Activated gamma-delta T cell (primary cell): Measurements from ENCODE around the gene KLHDC1.
"Not testable (repeated sequence)": the region's sequence is repeated elsewhere in the genome, so short reads cannot be mapped to it uniquely, and the experiment has no call there.

Source experiments
- DNase-seq: peaks from one replicate; lab custom pipeline; 2025; lab: John Stamatoyannopoulos, UW

Gene KLHDC1

DNA sequence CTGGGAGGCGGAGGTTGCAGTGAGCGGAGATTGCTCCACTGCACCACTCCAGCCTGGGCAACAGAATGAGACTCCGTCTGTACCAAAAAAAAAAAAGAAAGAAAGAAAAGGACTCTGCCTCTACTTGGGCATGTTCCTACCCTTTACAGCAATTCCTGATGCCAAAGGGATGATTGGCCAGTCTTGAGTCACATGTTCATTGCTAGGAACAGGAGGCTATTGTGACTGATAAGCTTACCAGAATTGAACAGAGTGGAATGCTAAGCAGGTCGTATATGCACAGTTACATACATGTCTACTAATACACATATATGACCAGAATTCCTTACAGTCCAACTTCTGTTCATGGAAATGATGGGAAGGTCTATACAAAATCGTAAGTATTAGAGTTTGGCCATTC, 34.3 kb downstream of the KLHDC1 start:
- DNase-seq = no peak

- no peak for DNase-seq
Observed at GRCh38 chr14:49732896-49733295, 40.0 kb downstream of the KLHDC1 start.

GRCh38 chr14:49733836-49734235, 40.9 kb downstream of the KLHDC1 start:
- DNase-seq = no peak

- DNase-seq = not testable (repeated sequence)
Observed at GRCh38 chr14:49735669-49736068, 42.7 kb downstream of the KLHDC1 start.

DNA sequence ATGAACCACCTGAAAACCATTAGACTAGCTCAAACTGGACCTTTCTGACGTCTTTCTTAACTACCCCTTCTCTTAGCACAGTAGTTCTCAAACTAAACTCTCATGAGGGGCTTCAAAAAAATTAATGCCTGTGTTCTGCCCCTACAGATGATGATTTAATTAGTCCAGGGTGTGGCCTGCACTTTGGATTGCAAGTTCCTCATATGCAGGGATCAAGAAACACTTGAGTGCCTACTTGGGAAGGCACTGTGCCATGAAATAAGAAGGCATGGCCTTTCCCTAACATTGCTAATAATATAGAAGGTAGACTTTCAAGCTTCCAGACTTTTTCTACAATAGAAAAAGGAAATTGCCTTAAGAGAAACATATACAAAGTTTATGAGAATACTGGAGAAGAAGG, 52.3 kb downstream of the KLHDC1 start:
- no peak for DNase-seq

GRCh38 chr14:49746476-49746875, 53.6 kb downstream of the KLHDC1 start:
- DNase-seq = not testable (repeated sequence)

DNA sequence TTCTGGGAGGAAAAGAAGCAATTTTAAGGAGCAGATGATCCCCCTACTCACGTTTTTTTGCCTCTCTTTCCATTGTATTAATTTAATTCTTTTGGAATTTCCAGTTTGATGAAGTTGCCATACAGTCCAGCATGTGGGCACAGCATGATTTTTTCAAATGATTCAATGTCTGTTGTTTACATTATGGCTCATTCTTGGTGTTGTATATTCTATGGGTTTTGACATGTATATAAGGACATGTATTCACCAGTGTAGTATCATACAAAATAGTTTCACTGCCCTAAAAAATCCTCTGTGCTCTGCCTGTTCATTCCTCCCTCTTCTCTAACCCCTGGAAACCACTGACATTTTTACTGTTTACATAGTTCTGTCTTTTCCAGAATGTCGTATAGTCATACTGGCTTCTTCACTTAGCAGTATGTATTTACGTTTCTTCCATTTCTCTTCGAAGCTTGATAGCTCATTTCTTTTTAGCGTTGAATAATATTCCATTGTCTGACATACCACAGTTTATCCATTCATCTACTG, 61.7 kb downstream of the KLHDC1 start:
- no peak for DNase-seq

GRCh38 chr14:49755378-49755777, 62.5 kb downstream of the KLHDC1 start:
- no peak for DNase-seq

DNA sequence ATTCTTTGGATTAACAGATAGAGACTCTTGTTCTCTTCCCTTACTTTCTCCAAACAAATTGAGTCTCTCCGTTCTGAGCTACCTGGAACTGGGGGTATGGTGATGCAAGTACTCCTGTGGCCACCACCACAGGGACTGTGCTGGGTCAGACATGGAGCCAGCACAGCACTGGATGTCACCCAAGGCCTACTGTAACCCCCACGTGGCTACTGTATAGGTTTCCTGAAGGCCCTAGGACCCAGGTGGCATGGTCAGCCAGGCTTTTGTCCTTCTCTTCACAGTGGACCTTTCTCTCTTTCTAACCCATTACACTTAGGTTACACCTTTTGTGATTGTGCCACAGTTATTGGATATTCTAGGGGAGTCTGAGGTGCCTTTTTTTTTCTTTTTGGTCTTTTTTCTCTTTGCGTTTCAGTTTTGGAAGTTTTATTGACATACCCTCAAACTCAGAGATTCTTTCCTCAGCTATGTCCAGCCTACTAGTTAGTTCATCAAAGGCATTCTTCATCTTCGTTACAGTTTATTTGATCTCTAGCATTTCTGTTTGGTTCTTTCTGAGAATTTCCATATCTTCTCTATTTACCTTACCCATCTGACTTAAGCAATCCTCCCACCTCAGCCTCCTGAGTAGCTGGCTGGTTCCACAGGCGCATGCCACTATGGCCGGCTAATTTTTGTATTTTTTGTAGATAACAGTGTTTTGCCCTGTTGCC, 69.1 kb downstream of the KLHDC1 start:
- DNase-seq = no peak

- no peak for DNase-seq
Observed at GRCh38 chr14:49766839-49767238, 73.9 kb downstream of the KLHDC1 start.

- no peak for DNase-seq
Observed at GRCh38 chr14:49767270-49767570, 74.3 kb downstream of the KLHDC1 start.

GRCh38 chr14:49767571-49768300, 74.8 kb downstream of the KLHDC1 start, which contains the start of gene KLHDC2:
KLHDC2 (plus strand) TSS chr14:49768153; CDS start chr14:49768469, 316 bp downstream.
- DNase-seq = peak; percentile 86

DNA sequence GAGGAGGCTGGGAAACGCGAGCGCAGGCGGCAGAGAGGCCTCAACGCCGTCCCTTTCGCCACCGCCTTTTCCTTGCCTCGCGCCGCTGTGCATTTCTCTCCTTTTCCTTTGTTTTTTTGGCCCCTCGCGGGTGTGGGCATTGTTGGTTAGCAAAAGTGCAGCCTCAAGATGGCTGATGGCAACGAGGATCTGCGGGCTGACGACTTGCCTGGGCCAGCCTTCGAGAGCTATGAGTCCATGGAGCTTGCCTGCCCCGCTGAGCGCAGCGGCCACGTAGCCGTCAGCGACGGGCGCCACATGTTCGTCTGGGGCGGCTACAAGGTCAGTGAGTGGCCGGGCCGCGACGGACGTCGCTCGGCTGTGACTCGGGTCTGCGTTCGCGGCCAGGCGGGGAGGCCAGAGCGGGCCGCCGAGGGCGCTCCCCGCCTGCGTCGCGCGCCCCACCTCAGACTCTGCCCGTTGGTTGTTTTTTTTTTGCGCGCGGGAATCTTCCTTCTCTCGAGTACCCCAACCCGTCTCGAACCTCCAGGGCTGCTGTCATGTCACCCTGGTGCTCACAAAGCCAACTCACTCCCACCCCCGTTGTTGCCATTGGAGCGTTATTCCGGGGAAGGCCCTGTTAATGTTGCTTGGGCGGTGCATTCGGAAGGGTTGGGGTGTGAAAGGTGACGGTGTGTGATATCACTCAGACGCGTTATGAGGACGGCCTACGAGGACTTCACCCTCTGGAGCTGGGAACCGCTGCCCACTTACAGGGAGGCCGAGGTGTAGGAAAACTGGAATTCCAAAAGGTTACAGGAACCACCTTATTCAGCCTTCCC, 75.6 kb downstream of the KLHDC1 start:
- DNase-seq = peak; percentile 28

DNA sequence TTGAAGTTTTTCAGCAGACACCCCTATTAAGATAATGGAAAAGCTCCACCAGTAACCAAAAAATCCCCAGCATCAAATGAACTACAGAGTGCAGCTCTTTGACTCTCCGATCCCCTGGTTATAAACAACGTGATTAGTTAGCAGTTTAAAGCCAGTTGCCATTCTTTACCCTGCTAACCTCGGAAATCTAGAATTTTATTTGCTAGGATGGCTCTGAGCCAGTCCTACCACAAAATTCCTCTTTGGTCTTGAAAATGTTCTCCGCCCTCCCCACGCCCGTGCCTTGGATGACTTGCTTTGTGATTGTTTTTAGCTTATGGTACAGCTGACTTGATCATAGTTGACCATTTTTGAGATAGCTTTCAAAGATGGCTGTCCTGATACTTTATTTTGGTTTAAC, 76.3 kb downstream of the KLHDC1 start:
- no peak for DNase-seq

GRCh38 chr14:49769581-49770211, 76.8 kb downstream of the KLHDC1 start:
- no peak for DNase-seq

- DNase-seq = no peak
Observed at GRCh38 chr14:49770212-49770817, 77.4 kb downstream of the KLHDC1 start.

DNA sequence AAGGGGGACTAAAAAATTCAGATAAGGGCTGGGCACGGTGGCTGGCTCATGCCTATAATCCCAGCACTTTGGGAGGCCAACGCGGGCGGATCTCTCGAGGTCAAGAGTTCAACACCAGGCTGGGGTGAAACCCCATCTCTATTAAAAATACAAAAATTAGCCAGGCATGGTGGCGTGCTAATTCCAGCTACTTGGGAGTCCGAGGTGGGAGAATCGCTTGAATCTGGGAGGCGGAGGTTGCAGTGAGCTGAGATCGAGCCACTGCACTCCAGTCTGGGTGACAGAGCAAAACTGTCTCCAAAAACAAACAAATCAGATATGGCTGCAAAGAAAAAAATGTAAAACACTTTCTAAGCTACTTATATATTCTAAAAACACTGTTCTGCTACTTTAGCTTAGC, 78.8 kb downstream of the KLHDC1 start:
- DNase-seq = not testable (repeated sequence)

- no peak for DNase-seq
Observed at GRCh38 chr14:49774106-49774505, 81.2 kb downstream of the KLHDC1 start.

DNA sequence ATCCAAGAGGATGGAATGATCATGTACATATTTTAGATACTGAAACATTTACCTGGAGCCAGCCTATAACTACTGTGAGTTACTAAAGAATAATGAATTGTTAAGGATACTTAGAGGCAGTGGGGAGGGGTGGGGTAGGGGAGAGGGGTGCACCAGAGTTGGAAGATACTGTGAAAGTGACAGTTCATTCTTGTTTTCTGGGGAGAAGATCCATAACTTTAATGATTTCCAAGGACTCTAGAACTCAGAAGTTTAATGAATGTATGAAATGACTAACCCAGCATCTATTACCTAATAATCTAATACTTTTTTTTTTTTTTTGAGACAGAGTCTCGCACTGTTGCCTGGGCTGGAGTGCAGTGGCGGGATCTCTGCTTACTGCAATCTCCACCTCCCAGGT, 85.5 kb downstream of the KLHDC1 start:
- DNase-seq = no peak

- DNase-seq = not testable (repeated sequence)
Observed at GRCh38 chr14:49781040-49781439, 88.1 kb downstream of the KLHDC1 start.

- no peak for DNase-seq
Observed at GRCh38 chr14:49783394-49784014, 90.6 kb downstream of the KLHDC1 start.
